HG03064 (cell line): ENCODE data around the gene CAND1.

Experiments used
- ATAC-seq: cut with Tn5 transposase; IDR thresholded peaks from one replicate; pipeline ENCODE4 v1.9.1; 2021; ENCODE audit warnings: low read depth; ENCODE audit not compliant: unreplicated experiment

Gene CAND1

DNA sequence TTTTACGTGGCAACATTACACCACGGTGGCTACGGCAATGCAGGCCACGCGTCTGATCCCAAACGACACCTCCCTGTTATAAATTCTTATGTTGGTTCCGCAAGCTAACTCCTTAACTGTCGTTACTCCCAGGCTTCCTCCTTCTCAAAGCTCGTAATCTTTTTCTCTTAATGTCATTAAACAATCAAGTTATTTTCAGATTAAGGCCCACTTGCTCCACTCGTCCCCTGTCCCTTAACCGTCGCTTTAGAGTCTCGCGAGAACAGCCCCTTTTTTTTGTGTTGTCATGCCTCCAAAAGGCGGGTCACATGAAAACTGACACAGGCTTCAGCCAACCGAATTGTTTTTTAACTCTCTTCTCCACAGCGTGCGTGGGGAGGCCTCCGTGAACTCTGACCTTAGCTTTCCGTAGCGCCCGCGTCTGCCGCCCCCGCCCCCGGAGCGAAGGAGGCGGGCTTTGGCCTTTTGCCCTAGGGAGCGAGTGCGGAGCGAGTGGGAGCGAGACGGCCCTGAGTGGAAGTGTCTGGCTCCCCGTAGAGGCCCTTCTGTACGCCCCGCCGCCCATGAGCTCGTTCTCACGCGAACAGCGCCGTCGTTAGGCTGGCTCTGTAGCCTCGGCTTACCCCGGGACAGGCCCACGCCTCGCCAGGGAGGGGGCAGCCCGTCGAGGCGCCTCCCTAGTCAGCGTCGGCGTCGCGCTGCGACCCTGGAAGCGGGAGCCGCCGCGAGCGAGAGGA is at the start of gene CAND1:
Gene CAND1 (plus strand): TSS at position 463 of the 737 bp plus-strand sequence. CDS start 360 bp downstream, outside the sequence.
- peak; percentile 72 for ATAC-seq

- no peak for ATAC-seq
Observed at GRCh38 chr12:67220065-67220464, 49.1 kb upstream of the CAND1 start.

GRCh38 chr12:67222302-67222701 is 46.9 kb upstream of the CAND1 start:
- no peak for ATAC-seq

DNA sequence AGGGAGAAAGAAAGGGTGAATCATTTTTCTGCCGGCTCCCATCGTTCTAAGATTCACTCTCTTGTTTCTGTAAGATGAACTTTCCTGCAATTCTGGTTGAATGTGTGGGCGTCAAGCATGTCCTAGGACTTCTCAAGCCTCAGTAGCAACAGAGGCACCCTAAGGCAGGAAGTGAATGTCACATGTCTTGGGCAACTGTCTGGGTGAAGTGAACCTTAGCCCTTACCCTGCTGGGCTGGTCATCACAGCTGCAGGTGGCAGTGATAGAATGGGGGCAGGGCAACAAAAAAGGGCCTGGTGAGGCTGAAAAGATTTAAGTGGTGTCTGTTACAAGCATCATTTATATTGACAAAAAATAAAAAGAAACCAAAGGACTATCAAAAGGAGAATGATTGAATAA is 45.9 kb upstream of the CAND1 start:
- no peak for ATAC-seq

GRCh38 chr12:67237231-67237630 is 31.9 kb upstream of the CAND1 start:
- ATAC-seq = no peak

- no peak for ATAC-seq
Observed at GRCh38 chr12:67239061-67239460, 30.1 kb upstream of the CAND1 start.

DNA sequence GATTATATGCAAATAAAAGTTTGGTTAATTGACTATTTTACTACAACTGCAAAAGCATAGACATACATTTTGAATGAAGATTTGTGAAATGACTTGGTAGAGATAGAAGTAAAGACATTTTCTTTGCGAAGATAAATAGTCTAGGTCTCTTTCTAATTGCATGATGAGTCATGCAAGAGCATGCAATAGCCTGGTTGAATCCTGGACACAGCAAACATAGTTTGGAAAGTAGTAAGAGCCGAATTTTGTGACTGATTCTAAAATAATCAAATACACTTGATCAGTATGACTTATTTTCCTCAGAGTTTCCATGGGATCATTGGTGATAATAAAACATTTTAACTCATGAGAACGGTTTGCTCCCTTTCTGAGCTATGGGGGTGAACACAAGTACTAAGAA is 27.7 kb upstream of the CAND1 start:
- ATAC-seq = no peak

DNA sequence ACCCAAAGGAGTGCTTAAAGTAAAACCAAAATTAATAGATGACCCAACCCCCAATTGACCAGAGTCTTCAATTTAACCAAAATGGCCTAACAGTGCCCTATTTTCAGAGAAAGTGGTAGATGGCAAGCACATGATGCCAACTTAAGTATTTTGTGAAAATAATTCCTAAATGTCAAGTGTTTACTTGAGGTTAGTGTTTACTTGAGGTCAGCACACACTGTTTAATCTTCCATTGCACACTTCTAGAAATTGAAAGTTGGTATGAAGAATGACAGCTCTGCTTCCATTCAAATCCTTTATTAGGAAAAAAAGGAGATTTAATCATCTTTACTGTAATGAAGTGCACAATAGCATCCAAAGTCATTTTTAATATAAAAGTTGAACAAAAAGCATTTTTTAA is 25.9 kb upstream of the CAND1 start:
- no peak for ATAC-seq

GRCh38 chr12:67245571-67245970 is 23.6 kb upstream of the CAND1 start:
- ATAC-seq = no peak

GRCh38 chr12:67251012-67251411 is 18.1 kb upstream of the CAND1 start:
- ATAC-seq = no peak

DNA sequence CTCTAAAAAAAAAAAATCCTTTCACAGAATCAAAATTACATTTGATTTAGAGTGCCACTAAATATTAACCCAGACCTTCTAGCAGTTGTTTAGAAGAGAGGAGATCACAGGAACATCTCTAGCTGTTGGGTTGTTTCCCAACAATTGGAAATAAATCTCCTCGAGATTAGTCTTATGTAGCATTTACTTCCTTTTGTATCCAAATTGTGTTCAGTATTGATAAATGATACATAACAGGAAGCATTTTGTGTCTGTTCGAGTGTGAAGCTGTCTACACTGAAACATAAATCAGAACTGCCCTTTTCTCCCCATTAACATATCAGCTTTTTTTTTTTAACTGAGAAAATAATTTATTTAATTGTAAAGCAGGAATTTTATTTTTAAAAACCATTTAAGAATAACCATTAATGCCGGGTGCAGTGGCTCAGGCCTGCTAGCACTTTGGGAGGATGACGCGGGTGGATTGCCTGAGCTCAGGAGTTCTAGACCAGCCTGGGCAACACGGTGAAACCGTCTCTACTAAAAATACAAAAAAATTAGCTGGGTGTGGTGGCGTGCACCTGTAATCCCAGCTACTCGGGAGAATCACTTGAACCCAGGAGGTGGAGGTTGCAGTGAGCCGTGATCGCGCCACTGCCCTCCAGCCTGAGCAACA is 14.7 kb upstream of the CAND1 start:
- ATAC-seq = no peak

DNA sequence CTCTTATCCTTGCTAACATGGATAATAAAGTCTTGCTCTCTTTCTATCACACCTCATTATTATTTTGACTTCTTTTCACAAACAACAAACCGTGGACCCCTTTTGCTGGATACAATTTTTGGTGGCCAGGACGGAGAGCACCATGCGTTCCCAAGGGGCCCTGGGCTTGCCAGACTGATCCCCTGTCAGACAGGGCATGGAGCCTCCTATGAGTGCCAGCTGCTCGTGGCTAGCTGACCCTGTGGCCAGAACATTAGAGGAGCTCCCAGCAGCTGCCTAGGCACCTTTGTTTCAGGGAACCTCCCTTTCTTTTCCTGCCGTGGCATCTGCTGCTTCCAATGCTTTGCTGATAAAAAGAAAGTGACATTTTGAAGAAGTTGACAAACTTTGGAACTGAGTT is 12.5 kb upstream of the CAND1 start:
- ATAC-seq = no peak

DNA sequence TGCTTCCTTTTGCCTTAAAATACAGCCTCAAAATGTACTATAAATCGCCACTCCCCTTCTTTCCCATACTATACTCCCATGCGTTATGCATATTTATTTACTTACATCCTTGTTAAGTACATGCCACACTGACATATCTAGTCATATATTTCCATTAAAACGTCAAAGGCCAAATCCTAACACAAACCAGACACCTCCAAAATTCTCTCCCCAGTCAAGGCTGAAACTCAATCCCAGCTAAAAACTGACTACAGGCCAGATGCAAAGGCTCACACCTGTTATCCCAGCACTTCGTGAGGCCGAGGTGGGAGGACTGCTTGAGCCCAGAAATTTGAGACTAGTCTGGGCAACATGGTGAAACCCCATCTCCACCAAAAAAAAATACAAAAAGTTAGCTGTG is 5.7 kb upstream of the CAND1 start:
- ATAC-seq = no peak

- peak; percentile 78 for ATAC-seq
Observed at GRCh38 chr12:67268335-67268895, 743 bp upstream of the CAND1 start.

DNA sequence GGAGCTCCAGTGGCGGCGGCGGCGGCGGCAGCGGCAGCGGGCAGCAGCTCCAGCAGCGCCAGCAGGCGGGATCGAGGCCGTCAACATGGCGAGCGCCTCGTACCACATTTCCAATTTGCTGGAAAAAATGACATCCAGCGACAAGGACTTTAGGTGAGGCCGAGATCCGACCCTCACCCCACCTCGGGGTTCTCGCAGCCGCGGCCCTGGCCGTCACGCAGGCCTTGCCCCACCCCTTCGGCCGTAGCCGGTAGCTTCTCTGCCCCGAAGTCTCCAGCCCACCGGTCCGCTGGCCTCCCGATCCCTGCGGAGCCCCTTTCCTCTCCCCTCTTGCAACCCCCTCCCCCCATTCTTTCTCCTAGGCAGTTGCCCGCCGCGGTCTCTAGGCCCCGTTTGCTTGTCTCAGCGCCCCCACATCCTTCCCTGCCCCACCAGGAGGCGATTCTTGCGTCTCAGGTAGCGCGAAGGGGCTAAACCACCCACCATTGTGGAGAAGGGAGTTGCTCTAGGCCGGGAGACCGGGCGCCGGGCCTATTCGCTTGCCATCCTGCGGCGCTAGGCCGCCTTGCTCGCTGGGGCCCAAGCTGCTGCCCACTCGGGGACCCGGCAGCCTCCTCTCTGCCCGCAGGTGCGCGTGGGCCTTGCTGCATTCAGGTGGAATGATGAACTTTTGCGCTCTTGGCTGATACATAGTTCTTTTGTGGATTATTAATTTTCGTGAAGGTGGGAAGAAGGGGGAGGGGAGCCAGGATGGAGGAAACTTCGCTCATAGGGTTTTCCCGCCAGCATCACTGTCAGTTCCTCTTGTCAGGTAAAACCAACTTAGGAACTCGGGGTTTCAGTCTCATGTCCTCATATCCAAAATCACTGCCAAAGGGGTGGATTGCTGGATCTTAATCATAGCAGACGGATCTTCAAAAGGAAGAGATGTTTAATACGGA is 745 bp downstream of the CAND1 start:
- peak; percentile 5 for ATAC-seq

GRCh38 chr12:67270622-67271021 is 1.5 kb downstream of the CAND1 start:
- ATAC-seq = no peak

GRCh38 chr12:67271976-67272375 is 2.8 kb downstream of the CAND1 start:
- no peak for ATAC-seq

DNA sequence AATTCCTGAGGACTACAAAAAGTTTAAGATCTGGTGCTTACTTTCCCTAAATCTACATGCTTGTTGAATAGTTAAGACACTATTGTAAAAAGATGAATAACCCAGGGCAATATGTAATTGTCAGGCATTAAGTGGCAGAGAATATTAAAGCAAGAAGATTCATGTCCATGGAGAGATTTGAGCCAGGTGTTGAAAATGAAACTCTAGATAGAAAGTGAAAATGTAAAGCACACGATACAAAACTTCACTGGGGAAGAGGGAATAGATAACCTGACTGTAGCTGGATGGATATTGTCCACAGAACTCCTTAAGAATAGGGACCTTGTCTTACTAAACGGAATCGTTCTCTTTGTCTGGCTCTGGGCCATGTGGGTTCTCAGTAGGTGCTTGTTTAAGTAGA is 5.0 kb downstream of the CAND1 start:
- no peak for ATAC-seq

DNA sequence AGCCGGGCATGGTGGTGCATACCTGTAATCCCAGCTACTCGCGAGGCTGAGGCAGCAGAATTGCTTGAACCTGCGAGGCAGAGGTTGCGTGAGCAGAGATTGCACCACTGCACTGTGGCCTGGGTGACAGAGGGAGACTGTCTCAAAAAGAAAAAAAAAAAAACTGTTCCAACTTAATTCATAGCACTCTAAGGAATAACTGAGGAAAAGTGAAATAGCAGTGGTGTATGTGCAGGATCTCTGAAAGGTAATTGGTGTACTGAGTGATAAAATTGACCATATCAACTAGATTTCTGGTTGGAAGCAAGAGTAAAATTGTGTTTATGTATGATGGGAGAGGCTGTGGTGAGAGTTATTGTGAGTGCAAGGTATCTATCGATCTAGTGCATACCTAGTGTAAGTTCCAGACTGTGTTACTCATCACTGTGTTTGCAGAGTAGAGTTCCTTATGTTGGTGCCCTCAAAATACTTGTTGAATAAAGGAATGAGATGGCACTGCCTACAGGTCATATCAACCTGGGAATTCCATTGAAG is 6.3 kb downstream of the CAND1 start:
- no peak for ATAC-seq

DNA sequence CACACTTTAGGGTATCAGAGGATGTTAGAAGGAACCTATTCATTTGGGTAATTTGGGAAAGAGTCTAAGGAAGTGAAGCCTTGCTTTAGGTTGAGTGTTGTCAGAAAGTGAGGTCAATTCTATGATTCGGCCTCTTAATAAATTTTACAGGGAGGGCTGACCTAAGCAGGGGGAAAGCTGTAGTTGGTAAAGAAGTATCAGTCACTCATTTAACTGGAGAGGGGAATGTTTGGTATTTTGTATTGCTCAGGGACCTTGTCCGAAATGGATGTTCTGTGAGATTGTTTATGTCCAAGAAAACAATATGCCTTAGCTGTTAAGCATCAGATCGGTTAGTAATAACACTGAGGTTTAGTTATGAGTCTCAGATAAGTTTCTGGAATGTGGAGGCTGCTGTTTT is 7.3 kb downstream of the CAND1 start:
- ATAC-seq = no peak

- ATAC-seq = no peak
Observed at GRCh38 chr12:67279637-67280036, 10.5 kb downstream of the CAND1 start.
